Calu3 (cell line): ENCODE results near the gene KDM5C. TPM values are rescaled to one million over a fixed set of nuclear protein-coding genes. Genes with fewer than 3 reads are reported as not detected.

ENCODE experiments used
- BruUV-seq: library from RNA; stranded (reverse); fragments of 400-500 nt; replicated peaks from 2 replicates; lab custom pipeline; 2021; lab: Mats Ljungman, UMichigan
- CTCF ChIA-PET: fragments of 300-600 bp; sonication (Branson Sonifier 250); formaldehyde crosslinking; loops from one replicate; lab custom pipeline; 2022; ENCODE audit warnings: antibody characterized with exemption; lab: Charles Lee
- DNase-seq: peaks from one replicate; pipeline ENCODE4 v3.0.0; 2022
- H3K27ac Mint-ChIP-seq: one replicate; pipeline ENCODE4 v1.8.0; 2022; ENCODE audit warnings: mixed read lengths; ENCODE audit not compliant: unreplicated experiment
- H3K27me3 Mint-ChIP-seq: one replicate; pipeline ENCODE4 v1.8.0; 2022; ENCODE audit warnings: mixed read lengths; ENCODE audit not compliant: unreplicated experiment
- H3K36me3 Mint-ChIP-seq: one replicate; pipeline ENCODE4 v1.8.0; 2022; ENCODE audit warnings: mild to moderate bottlenecking, moderate library complexity, mixed read lengths; ENCODE audit not compliant: insufficient read depth, unreplicated experiment
- H3K4me1 Mint-ChIP-seq: one replicate; pipeline ENCODE4 v1.8.0; 2022; ENCODE audit warnings: mild to moderate bottlenecking, low read depth, mixed read lengths; ENCODE audit not compliant: unreplicated experiment
- H3K4me3 Mint-ChIP-seq: one replicate; pipeline ENCODE4 v1.8.0; 2022; ENCODE audit warnings: mild to moderate bottlenecking, low read depth, moderate library complexity, mixed read lengths; ENCODE audit not compliant: unreplicated experiment
- H3K9me3 Mint-ChIP-seq: one replicate; pipeline ENCODE4 v1.8.0; 2022; ENCODE audit warnings: low read depth, mixed read lengths; ENCODE audit not compliant: unreplicated experiment
- CTCF ChIP-seq: fragments of 200-600 bp; IDR thresholded peaks from one replicate; pipeline ENCODE4 v1.8.0; 2022; ENCODE audit warnings: antibody characterized with exemption; ENCODE audit not compliant: unreplicated experiment
- intact Hi-C: fragments of 100-400 bp; cut with micrococcal nuclease; formaldehyde crosslinking; loops from one replicate; pipeline ENCODE4 v1.10.0; 2022; ENCODE audit not compliant: unreplicated experiment
- total RNA-seq: library from RNA; stranded (reverse); gene quantifications from 2 replicates; pipeline ENCODE4 v1.2.3, GENCODE V29; 2022

Gene KDM5C
- total RNA-seq, 1 experiment from 2014 or later, result 98.4 TPM

- no peak for DNase-seq
- CTCF ChIA-PET, result no interaction called here
- Mint-ChIP-seq H3K4me1 (no peaks in the 10 kb centered on the region), H3K4me3 (no peak overlapping the region), H3K36me3 (peaks cover 48% of the 10 kb centered on the region), H3K9me3 (no peaks in the 10 kb centered on the region), H3K27ac (no peak overlapping the region), H3K27me3 (no peaks in the 10 kb centered on the region)
- no peak for TF ChIP-seq CTCF
- intact Hi-C loops, result no loop called here
- no TSS peak for BruUV-seq
These were observed 13.5 kb downstream of the KDM5C start for GRCh38 chrX:53211391-53211978.

GRCh38 chrX:53196678-53197077, 28.3 kb downstream of the KDM5C start:
- H3K4me3 Mint-ChIP-seq, result no peak overlapping the region
- H3K27me3 Mint-ChIP-seq, result no peaks in the 10 kb centered on the region
- H3K36me3 Mint-ChIP-seq, result peaks cover 43% of the 10 kb centered on the region

GRCh38 chrX:53195401-53195800, 29.6 kb downstream of the KDM5C start:
- intact Hi-C loops, result no loop called here
- TF ChIP-seq CTCF, result no peak
- no peak for DNase-seq
- CTCF ChIA-PET, result no interaction called here
- Mint-ChIP-seq H3K4me1 (no peaks in the 10 kb centered on the region), H3K4me3 (no peak overlapping the region), H3K27me3 (no peaks in the 10 kb centered on the region), H3K27ac (no peak overlapping the region), H3K36me3 (peaks cover 45% of the 10 kb centered on the region), H3K9me3 (no peaks in the 10 kb centered on the region)
- no TSS peak for BruUV-seq

More at GRCh38 chrX:53196678-53197077, 28.3 kb downstream of the KDM5C start:
- Mint-ChIP-seq H3K9me3 (no peaks in the 10 kb centered on the region), H3K27ac (no peak overlapping the region), H3K4me1 (no peaks in the 10 kb centered on the region)
- TF ChIP-seq CTCF, result no peak
- intact Hi-C loops, result no loop called here
- CTCF ChIA-PET, result no interaction called here
- no TSS peak for BruUV-seq
- no peak for DNase-seq

GRCh38 chrX:53194308-53194707, 30.7 kb downstream of the KDM5C start:
- intact Hi-C loops, result no loop called here
- Mint-ChIP-seq H3K9me3 (no peaks in the 10 kb centered on the region), H3K4me3 (no peak overlapping the region), H3K27me3 (no peaks in the 10 kb centered on the region), H3K36me3 (peaks cover 53% of the 10 kb centered on the region), H3K4me1 (no peaks in the 10 kb centered on the region), H3K27ac (no peak overlapping the region)
- no peak for TF ChIP-seq CTCF
- TSS peak; percentile 8 for BruUV-seq
- CTCF ChIA-PET, result interaction anchor here (0.6 kb wide), 1 partner anchor 1467 kb away, joined by 3 read pairs; no protein-coding TSS in a partner anchor
- no peak for DNase-seq
